ENCODE measurements around the gene TFCP2L1.

- TF ChIP-seq CTCF (IDR thresholded peaks at IDR 0.05) = no peak
- no peak for TF ChIP-seq POLR2A (IDR thresholded peaks at IDR 0.05; ENCODE audit: low read depth)
These were observed 92.4 kb downstream of the TFCP2L1 start for GRCh38 chr2:121192576-121192975.

All from esophagus muscularis mucosa (tissue), 3 donors.